ENCODE results near the gene EGFR.

EGFR gene

GRCh38 chr7:55130395-55131141, 111.8 kb downstream of the EGFR start:
- DNase-seq, result no peak

DNA sequence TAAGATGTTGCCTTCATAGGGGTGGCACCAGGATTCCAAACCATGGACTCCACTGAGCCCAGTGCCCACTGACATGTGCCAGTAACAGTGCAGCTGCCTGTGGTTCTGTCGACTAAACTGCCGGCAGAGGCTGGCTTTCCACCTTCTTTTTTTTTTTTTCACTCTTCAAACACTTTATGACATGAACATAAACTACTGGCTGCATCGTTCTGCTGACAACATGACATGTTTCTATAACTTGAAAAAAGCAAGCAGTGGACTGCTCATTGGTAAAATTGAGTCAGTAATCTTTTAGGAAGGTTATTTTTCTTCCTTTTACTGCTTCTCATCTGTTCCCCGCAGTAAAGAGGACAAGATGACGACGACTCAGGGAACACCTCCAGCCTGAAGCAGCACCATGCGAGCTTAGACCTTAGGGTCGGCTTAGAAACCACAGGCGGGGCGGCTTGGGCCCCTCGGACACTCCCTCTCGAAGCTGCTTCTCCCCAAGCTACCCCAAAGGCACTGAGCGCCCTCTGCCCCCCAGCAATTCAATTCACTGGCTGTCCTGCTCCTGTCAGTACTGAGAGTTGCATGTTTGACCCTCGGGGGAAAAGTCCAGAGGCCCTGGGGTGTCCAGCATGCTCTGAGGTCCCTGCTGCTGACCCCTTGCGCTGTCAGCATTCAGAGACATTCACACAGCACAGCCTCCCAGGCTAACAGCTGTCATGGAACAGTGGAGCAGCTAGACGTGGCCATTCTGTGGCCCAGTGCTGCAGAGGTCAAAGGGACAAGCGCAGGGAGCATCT, 112.5 kb downstream of the EGFR start:
- DNase-seq, result no peak

DNA sequence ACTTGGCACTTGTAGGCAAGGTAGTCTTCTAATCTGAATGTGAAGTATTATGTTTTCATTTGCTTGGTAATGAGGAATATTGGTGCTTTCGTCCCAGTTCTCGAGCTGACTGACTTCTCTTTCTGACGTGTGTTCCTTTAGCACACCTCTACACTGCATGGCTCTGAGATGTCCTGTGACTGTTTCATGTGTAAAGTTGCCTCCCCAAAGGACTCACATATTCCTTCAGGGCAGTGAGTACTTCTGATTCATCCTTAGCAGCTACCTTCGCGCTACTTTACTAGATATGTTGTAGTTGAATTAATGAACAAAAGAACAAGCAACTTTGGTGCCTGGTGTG, 113.7 kb downstream of the EGFR start:
- no peak for DNase-seq

GRCh38 chr7:55132890-55133551, 114.2 kb downstream of the EGFR start:
- no peak for DNase-seq

DNA sequence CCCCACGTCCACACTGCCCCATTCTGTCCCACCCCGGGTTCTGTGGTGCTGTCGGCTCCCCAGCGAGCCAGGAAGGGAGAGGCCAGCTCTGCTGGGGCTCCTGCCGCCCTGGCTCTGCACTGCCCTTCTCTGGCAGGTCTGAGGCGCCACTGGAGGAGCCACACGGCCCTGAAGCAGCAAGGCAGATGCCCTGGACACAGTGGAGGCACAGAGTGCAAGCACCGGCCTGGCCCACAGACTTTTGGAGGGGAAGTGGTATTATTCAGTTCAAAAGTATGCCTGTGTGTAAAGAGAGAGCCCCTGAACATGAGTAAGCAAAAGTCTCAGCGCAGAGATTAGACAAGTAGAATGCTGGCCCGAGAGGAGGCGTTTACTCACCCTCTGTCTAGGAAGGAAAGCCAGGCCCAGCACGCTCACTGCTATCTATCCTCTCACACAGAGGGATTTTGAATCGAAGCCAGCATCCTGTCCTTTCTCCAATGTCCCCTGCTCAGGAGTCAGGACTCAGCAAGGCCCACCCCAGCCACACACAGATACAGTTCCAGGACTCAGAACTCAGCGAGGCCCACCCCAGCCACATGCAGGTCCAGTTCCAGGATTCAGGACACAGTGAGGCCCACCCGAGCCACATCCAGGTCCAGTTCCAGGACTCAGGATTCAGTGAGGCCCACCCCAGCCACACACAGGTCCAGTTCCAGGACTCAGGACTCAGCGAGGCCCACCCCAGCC, 115.0 kb downstream of the EGFR start:
- DNase-seq, result no peak

GRCh38 chr7:55134359-55134725, 115.5 kb downstream of the EGFR start:
- DNase-seq, result no peak

GRCh38 chr7:55134786-55135185, 116.0 kb downstream of the EGFR start:
- DNase-seq, result no peak

- no peak for DNase-seq
Measured at GRCh38 chr7:55135462-55135861, 116.6 kb downstream of the EGFR start.

DNA sequence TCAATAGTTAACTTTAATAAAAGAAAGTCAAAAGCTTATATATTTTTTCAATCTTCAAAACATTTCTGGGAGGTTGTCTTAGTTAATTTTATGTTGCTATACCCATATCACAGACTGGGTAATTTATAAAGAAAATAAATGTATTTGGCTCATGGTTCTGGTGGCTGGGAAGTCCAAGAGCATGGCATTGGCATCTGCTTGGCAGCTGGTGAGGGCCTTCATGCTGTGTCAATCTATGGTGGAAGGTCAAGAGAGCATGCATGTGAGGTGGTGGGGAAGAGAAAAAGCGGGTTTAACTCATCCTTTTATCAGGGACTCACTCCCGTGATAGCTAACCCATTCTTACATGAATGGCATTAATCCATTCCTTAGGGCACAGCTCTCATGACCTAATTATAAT, 119.8 kb downstream of the EGFR start:
- no peak for DNase-seq

DNA sequence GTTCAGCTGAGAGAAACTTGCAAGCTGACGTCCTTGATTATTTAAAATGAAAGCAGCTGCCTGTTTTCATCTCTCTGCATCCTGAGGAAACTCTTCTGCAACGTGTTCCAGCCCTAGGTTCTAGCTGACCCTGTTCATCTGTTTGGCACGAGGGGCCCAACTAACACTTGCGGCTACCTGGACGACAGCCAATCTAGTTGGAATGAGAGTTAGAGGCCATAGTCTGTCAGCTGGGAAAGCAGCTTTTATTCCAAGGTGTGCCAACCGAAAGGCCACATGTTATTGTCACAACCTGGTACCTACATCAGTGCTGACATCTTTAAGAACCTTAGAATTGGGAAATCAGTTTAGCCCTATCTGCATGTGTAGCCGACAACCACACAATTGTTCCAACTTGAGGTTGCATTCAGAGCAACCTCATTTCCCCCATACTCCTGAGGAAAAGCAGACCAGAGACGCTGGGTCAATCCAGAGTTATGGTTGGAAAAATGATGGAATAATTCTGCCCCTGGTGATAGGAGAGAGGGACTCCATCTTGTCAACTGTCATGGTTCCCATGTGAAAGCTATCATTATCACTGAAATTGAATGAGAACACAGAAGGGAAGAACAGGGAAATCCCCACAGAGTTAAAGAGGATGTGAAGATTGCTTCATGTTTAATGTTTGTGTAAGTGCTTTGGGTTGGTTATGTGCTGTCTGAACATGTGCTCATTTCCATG, 121.6 kb downstream of the EGFR start:
- no peak for DNase-seq

DNA sequence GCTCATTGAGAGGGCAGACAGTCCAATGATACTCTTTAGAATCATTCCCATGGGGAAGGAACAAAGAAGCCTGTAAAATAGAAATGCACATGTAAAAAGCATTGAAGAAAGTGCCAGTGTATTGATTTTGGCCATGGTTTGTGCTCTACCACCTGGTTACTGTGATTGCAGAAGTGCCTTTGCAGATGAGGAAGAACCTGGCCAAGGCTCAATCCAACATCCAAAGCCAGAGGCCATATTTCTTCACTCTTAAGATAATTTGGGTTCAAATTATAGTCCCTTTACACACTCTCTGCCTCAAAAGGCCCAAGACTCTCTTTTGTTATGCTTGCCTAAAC, 122.1 kb downstream of the EGFR start:
- no peak for DNase-seq

GRCh38 chr7:55142919-55143600, 124.2 kb downstream of the EGFR start:
- DNase-seq, result no peak

- DNase-seq, result no peak
Measured at GRCh38 chr7:55144333-55145317, 125.8 kb downstream of the EGFR start.

DNA sequence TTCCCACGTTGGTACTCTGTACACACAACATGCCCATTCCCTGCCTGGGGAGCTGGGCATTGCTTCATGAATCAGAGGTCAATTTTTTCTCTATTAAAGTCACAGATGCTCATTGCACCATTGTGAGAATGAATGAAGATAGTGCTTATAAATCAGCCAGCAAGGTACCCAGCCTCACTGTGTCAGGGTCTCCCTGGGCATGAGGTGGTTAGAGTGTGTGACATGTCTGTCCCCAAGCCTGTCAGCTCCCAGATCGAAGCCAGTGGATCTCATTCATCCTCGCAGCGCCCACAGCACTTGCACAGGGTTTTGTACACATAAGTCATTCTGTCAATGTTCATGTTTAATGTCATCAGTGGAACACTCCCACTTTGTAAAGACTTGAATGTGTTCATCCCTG, 126.8 kb downstream of the EGFR start:
- no peak for DNase-seq

- DNase-seq, result no peak
Measured at GRCh38 chr7:55147101-55147500, 128.3 kb downstream of the EGFR start.

DNA sequence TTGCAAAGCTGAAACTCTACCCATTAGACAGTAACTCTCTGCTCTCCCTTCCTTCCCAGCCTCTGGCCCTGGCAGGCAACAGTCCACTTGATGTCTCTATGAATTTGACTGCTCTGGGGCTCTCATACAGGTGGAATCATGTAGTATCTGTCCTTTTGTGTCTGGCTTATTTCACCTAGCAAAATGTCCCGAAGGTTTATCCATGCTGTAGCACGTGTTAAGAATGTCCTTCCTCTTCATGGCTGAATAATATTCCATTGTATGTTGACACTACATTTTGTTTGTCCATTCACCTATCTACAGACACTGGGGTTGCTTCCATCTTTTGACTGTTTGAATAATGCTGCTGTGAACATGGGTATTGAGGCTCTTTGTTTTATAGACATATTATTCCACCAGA, 128.9 kb downstream of the EGFR start:
- no peak for DNase-seq

DNA sequence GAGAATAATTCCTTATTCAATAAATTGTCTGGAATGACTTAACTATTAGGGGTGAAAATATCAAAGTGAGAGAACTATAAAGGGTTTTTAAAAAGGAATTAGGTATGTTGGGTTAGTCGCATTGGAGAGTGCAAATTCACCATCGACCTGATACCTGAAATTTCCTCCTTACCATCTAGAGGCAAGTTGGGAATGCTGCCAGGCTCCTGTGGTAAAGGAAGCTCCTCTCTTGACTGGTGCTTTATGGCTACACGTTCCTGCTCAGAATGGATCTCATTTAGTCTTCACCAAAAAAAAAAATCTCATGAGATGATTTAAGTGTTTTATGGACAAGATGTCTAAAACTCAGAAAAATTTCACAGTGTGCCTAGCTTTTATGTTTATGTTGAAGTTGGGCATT, 129.8 kb downstream of the EGFR start:
- no peak for DNase-seq

GRCh38 chr7:55149001-55149400, 130.2 kb downstream of the EGFR start:
- no peak for DNase-seq

- no peak for DNase-seq
Measured at GRCh38 chr7:55150166-55150565, 131.3 kb downstream of the EGFR start.

DNA sequence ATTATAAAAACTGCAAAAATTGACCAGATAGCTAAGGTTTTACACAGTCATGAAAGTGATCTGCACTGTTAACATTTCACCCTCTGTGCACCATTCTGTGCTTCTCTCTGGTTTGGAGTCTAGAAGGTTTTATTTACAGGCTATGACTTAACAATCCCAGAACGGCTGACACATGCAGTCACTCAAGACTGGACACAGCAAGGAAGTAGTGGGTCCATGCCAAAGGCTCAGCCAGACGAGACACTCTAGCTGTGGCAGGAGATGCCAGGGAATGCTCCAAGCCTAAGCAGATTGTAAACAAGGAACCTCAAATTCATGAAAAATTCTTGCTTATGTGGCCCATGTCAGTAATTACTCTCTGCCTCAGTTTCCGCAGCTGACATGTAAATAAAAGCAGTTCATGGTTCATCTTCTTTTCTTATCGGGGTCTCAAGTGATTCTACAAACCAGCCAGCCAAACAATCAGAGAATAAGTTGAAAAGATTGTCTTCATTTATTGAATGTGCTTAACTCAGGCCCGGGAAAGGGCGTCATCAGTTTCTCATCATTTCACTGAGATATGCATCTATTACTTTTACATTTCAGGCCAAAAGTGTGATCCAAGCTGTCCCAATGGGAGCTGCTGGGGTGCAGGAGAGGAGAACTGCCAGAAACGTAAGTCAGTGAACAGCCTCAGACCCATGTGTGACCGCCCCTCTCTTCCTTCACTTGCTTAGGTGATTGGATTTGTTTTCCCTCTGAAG, 132.1 kb downstream of the EGFR start:
- no peak for DNase-seq
